Upper lobe of right lung (tissue), 1 donor: ENCODE data around the gene ENKUR. TPM values are rescaled to one million over a fixed set of nuclear protein-coding genes. Genes with fewer than 3 reads are reported as not detected.
A peak's percentile ranks its signal among the peaks of the same experiment; 100 is the strongest.

Experiments
- ATAC-seq: fragments of 200-7000 bp; cut with Tn5 transposase; one replicate; pipeline ENCODE4 v1.9.1; 2020; ENCODE audit warnings: mild to moderate bottlenecking, moderate library complexity
- DNase-seq: peaks from one replicate; pipeline ENCODE4 v3.0.0-alpha.2; 2020
- H3K27ac ChIP-seq: fragments of 200-600 bp; one replicate; pipeline ENCODE4 v1.8.0; 2022
- H3K27me3 ChIP-seq: fragments of 200-600 bp; one replicate; pipeline ENCODE4 v1.8.0; 2022; ENCODE audit warnings: mild to moderate bottlenecking
- H3K36me3 ChIP-seq: fragments of 200-600 bp; one replicate; pipeline ENCODE4 v1.8.0; 2022
- H3K4me1 ChIP-seq: fragments of 200-600 bp; one replicate; pipeline ENCODE4 v1.8.0; 2022
- H3K4me3 ChIP-seq: fragments of 200-600 bp; one replicate; pipeline ENCODE4 v1.8.0; 2022; ENCODE audit warnings: mild to moderate bottlenecking
- H3K9me3 ChIP-seq: fragments of 200-600 bp; one replicate; pipeline ENCODE4 v1.8.0; 2022
- intact Hi-C: fragments of 100-400 bp; cut with DNase I; formaldehyde crosslinking; loops from one replicate; pipeline ENCODE4 v1.11.0; 2022
- total RNA-seq: library from RNA; stranded (reverse); fragmentation: NEBNext Ultra II Directional; extraction: Animal tissue kit (Norgen Biotek cat#: 25700); gene quantifications from one replicate; pipeline ENCODE4 v1.2.1, GENCODE V29; 2021
- TF ChIP-seq, protein P1 (sequence below): fragments of 200-600 bp; IDR thresholded peaks from one replicate; pipeline ENCODE4 v1.8.0; 2022; ENCODE audit warnings: antibody characterized with exemption
- donor health status: DM: no; HTN: yes; CAD: no; lungs with severe emphysema.

ENKUR gene
- total RNA-seq, 1 donor from 2014 or later: 0.49 TPM

DNA sequence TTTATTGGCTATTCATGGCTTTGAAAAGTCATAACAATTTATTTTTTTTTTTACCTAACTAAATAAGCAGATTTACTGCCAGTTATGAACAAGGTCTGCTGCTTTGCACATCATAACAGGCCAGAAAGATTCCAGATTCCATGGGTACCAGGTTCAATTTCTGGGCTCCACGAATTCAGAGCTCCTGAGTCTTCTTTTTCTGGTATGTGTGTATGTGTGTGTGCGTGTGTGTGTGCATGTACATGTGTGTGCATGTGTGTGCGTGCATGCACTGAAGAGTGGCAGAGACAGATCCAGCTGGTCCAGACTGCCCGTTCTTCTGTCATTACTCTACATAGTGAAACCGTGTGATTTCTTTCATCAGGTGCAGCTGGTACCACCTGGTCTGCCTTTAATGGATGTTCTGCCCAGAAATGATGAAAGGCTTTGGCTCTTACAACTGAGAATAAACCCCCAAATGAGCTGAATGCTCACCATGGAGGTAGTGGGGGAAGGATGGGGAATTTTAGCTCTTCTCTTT lies 48.9 kb downstream of the ENKUR start:
- TF ChIP-seq, protein P1, sequence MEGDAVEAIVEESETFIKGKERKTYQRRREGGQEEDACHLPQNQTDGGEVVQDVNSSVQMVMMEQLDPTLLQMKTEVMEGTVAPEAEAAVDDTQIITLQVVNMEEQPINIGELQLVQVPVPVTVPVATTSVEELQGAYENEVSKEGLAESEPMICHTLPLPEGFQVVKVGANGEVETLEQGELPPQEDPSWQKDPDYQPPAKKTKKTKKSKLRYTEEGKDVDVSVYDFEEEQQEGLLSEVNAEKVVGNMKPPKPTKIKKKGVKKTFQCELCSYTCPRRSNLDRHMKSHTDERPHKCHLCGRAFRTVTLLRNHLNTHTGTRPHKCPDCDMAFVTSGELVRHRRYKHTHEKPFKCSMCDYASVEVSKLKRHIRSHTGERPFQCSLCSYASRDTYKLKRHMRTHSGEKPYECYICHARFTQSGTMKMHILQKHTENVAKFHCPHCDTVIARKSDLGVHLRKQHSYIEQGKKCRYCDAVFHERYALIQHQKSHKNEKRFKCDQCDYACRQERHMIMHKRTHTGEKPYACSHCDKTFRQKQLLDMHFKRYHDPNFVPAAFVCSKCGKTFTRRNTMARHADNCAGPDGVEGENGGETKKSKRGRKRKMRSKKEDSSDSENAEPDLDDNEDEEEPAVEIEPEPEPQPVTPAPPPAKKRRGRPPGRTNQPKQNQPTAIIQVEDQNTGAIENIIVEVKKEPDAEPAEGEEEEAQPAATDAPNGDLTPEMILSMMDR: no peak
- Histone ChIP-seq H3K36me3 (no peaks in the 10 kb centered on the region), H3K9me3 (no peaks in the 10 kb centered on the region), H3K4me1 (no peaks in the 10 kb centered on the region), H3K27me3 (no peaks in the 10 kb centered on the region), H3K27ac (no peak overlapping the region), H3K4me3 (no peak overlapping the region)
- DNase-seq (no peak), ATAC-seq (no peak)
- intact Hi-C loops: no loop called here

DNA sequence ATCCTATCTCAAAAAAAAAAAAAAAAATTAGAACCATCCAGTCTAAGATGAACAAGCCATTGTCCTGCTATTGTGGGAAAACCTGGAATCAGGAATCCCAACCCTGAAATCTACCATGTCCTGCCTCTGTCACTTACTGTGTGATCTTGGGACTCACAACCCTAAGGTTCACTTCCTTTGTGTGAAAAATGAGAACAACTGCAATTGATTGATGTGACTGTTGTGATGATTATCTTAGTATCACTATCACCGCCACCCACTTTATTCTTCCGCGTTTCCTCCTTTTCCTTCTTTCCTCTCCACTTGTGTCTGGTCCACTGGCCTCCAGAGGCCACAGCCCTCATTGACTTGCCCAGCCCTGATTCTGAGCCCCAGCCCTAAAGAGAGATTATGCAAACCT lies 50.9 kb downstream of the ENKUR start:
- DNase-seq (no peak), ATAC-seq (no peak)
- no peaks in the 10 kb centered on the region for H3K9me3 ChIP-seq
- H3K4me3 ChIP-seq: no peak overlapping the region
- TF ChIP-seq, protein P1: no peak
- no peak overlapping the region for H3K27ac ChIP-seq
- no peaks in the 10 kb centered on the region for H3K4me1 ChIP-seq
- H3K27me3 ChIP-seq: no peaks in the 10 kb centered on the region
- no peaks in the 10 kb centered on the region for H3K36me3 ChIP-seq
- intact Hi-C loops: no loop called here

DNA sequence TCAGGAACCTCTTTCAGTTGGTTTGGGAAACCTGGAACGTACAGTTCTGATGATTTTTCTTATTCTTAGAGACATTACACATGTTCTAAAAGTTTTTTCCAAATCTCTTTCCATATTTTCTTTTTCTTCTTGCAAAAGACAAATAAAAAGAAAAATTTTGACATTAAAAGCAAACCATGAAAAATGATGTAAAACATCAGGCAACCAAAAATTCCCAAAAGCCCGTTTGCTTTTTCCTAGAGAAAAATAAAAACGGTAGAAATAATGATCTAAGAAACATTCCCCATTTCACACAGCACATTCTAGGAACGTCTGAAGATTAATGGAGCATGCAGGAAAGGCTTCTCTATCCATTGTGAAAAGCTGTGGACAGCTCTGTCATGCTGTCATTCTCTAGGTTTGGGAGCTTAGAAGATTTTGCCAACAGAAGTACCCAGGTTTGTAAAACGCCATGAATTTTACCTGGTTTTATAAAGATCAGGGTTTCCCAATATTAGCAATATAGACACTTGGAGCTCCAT lies 52.4 kb downstream of the ENKUR start:
- intact Hi-C loops: no loop called here
- no peaks in the 10 kb centered on the region for H3K36me3 ChIP-seq
- H3K4me1 ChIP-seq: peaks cover under 1% of the 10 kb centered on the region
- DNase-seq (no peak), ATAC-seq (no peak)
- H3K27me3 ChIP-seq: no peaks in the 10 kb centered on the region
- no peak overlapping the region for H3K27ac ChIP-seq
- TF ChIP-seq, protein P1: no peak
- H3K9me3 ChIP-seq: no peaks in the 10 kb centered on the region
- no peak overlapping the region for H3K4me3 ChIP-seq

DNA sequence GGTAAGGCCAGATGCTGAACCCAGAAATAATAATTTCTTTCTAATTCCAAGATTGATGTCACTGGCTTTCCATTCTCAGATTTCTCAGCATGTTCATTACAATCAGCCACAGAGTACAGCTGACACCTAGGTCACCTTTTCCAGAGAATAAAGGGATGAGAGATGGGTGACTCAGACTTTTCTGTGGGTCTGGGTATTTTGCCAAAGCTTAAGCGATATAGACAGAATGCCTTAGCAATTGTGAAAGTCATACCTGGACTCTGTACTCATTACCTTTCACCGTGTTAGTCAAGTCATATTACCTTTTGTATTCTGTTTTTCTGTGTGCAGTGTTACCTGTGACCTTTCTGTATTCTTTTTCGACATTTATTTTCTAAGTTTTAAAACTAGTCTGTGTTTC lies 53.0 kb downstream of the ENKUR start:
- no peaks in the 10 kb centered on the region for H3K36me3 ChIP-seq
- no peak for ATAC-seq
- H3K4me1 ChIP-seq: peaks cover 4% of the 10 kb centered on the region
- intact Hi-C loops: no loop called here
- H3K9me3 ChIP-seq: no peaks in the 10 kb centered on the region
- TF ChIP-seq, protein P1: no peak
- H3K27ac ChIP-seq: no peak overlapping the region
- no peak overlapping the region for H3K4me3 ChIP-seq
- no peak for DNase-seq
- no peaks in the 10 kb centered on the region for H3K27me3 ChIP-seq

DNA sequence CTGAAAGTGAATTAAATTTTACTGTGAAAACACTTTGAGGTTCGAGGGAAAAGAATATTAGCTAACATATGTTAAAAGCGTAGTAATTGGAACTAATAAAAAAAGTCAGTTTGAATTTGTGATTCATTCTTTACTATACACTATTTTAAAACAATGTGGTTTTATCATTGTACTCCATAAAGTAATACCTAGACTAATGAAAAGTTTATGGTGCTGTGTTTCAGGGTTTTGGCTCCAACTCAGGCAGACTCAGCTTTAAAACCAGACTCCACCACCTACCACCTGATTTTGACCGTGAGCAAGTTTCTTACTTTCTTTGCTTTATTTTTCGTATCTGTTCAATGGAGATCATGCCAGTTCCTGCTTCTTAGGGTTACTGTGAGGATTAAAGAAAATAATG lies 54.4 kb downstream of the ENKUR start:
- Histone ChIP-seq H3K4me1 (peaks cover 8% of the 10 kb centered on the region), H3K4me3 (no peak overlapping the region), H3K9me3 (no peaks in the 10 kb centered on the region), H3K36me3 (no peaks in the 10 kb centered on the region), H3K27ac (no peak overlapping the region), H3K27me3 (no peaks in the 10 kb centered on the region)
- intact Hi-C loops: no loop called here
- TF ChIP-seq, protein P1: no peak
- DNase-seq: no peak
- no peak for ATAC-seq

DNA sequence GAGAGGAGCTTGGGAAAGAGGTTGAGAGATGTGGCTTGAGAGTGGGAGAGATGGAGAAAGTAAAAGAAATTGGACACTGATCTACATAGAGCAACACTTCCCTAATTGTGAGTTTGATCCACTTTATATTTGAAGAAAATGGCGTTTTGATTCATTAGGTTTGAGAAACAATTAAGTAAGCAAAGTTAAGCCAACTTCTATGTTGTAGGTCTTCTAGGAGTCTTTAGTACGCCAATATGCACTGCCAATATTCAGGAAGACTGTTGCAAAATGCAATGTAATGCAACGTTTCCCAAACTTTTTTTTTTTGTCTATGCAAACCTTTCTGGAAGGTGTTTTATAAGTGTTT lies 56.6 kb downstream of the ENKUR start:
- Histone ChIP-seq H3K36me3 (no peaks in the 10 kb centered on the region), H3K9me3 (no peaks in the 10 kb centered on the region), H3K4me3 (no peak overlapping the region), H3K4me1 (peaks cover 8% of the 10 kb centered on the region), H3K27ac (peak overlapping the region; percentile 76), H3K27me3 (no peaks in the 10 kb centered on the region)
- ATAC-seq (no peak), DNase-seq (no peak)
- TF ChIP-seq, protein P1: no peak
- intact Hi-C loops: no loop called here
